H4 (cell line): ENCODE measurements around the gene CELF3. TPM values are rescaled to one million over a fixed set of nuclear protein-coding genes. Genes with fewer than 3 reads are reported as not detected.
"Not testable (repeated sequence)": the region's sequence is repeated elsewhere in the genome, so short reads cannot be mapped to it uniquely, and the experiment has no call there.

Source experiments
- DNase-seq: peaks from one replicate; pipeline ENCODE4 v3.0.0-alpha.2; 2015; ENCODE audit warnings: low spot score
- total RNA-seq: library from RNA; depleted of rRNA; stranded (reverse); fragments of >200 nt; shearing (Covaris generic); gene quantifications from 2 replicates; pipeline ENCODE4 v1.2.3, GENCODE V29; 2014; rRNA removed

The CELF3 gene
- total RNA-seq = not detected in 2 replicates

DNA sequence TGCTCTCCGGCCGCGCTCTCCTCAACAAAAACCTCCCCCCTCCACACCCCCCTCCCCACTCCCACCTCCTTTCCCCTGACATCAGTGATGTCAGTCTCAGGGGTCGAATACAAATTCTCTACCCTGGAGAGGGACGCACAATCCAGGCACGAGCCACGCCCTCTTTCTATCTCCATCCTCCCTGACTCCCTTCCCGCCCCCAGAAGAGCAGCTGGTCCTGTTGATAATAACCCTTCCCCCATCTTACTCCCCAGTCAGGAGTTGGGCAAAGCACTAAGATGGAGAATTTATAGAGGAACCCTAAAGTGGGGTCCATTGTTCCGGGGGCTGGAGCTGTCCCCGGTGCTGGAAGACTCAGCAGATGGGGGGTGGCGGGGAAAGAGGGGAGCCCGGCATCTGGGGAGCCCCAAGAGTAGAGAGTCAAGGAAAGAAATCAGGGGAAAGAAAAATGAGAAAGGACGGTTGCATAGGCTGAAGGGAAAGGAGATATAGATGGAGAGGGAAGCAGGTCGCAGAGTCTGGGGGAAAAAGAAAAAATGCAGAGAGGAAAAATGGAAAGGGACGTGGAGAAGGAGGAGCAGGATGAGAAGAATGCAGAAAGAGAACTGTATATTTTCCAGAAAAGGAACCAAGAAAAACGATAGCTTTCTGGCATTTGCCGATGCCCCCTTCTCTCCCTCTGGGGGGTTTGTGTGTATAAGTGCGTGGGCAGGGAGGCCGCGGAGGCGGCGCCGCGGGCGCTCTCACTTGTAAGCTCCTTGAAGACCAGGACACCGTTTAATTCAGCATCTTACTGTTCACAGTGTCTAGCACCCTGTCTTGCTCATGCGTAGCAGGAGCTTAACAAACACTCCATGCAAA lies at the start of gene CELF3:
Gene CELF3 (minus strand): TSS at position 33 of the 861 bp plus-strand sequence. CDS start 783 bp downstream, outside the sequence.
- DNase-seq = no peak

DNA sequence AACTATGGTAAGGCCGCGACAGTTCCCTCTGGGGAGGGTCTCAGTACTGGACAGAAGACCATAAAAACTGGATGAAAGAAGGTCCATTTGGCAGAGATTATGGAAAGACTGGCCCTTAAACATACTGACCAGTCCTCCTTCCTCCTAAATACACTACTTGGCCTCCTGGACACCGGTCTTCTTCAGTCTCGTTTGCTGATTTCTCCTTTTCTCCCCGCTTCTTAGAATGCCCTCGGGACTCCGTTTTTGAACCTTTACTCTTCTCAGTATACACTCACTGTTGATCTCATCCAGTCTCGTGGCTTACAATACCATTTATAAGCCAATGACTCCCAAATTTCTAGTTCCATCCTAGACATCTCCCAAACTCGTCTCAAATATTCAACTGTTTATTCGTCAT lies 47.4 kb upstream of the CELF3 start:
- no peak for DNase-seq

DNA sequence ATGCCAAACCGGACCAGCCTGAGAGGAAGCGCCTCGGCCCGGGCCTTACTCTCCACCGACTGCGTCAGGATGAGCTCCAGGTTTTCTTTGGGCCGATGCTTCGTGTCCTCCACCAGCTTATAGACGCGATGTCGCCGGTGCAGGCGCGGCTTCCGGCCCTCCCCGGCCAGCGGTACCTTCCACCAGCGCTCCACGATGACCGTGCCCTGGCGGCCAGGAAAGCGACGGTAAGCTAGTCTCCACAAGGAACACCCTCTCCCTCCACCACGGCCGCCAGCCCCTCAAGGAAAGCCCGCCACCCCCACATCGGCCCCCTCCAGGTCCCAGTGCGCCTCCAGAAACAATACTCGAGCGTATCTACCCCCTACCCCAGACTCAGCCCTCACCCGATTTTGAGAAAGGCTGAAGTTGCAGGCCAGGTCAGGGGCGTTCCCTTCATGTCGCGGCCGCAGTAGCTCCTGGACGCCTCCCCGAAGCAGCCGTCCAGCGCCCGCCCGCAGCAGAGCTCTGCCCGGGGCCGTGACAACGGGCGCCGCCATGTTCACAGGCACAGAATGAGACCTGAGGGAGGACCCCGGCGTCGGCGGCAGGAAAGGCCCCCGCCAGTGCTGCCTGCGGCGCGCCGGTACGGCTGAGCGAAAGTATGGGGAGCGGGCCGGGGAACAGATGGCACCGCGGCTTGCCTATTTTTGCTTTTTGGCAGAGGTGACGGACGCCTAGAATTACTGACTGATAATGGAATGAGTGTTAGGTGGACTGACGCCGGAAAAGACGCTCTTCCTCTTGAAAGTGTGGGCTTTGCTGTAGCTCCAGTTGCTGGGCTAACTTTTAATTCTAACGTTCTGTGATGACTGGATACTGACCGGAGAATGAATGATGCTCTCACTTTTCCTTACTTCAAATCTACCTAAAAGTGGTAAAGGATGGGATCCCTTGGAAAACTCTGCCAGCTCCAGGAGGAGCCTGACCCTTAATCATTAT lies 46.6 kb upstream of the CELF3 start, which contains the start of gene MRPL9:
Gene MRPL9 (minus strand): TSS at position 556 of the 981 bp plus-strand sequence. CDS start 17 bp downstream, at position 539.
- DNase-seq = peak; percentile 58

DNA sequence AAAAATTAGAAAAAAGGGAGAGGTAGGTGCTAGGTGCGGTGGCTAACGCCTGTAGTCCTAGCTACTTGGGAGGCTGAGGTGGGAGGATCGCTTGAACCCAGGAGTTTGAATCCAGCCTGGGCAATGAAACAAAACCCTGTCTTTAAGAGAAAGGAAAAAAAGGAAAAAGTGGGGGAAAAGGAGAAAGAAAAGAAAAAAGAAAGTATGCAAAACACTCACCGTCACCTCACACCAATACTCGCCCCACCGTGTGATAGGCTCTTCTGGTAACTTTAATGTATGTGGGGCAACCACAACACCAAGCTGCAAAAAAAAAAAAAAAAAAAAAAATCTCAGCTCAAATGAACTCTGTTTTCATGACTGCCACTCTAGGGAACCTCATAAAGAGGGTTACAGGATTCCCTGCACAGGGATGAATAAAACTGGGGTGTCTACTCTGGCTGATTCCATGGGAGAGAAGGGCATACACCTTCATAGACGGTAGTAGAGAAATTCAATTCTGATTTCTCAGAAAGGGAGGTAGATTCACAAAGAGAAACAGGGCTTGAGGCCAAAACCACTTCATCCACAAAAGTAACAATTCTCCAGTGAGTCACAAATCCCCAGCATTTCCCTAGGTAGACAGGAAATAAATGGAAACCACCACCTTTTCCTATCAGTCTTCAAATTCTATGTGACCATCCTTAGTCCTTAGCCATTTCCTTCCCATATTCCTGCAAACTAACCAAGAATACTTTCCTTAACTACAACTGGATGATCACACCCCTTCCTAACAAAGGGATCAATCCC lies 44.2 kb upstream of the CELF3 start:
- DNase-seq = no peak

DNA sequence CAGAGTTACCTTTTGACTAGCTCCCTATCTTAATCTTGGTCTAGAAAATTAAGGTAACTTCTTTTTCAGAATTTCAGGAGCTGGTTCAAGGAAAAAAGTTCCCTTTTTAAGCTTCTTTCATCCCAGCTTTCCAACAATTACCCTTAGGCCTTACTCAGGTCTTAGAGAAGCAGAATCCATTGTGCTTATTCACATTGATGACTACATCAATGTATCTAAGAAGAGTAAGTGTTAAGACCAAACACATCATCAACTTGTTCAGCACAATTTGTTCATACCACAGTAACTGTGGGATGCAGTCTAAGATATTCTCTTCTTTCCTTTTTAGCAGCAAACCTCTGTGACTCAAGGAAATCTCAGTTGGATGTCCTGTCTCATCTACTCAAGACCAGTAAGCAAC lies 42.6 kb upstream of the CELF3 start:
- DNase-seq = no peak

DNA sequence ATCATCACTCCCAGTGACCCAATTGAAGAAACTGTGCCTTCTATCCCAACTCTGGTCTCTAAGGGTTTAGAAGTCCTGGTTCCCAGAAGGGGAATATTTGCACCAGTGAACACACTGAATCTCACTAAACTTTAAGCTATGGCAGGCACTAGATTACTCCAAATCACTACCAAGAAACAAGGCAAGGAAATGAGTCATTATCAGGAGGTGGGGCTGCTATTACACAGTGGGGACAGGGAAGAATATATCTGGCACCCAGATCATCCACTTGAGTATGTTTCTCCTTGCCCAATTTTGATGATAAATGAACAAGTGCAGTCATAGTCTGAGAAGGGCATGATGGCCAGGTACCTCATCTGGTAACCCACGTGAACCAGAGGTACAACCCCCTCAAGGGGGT lies 39.7 kb upstream of the CELF3 start:
- no peak for DNase-seq

DNA sequence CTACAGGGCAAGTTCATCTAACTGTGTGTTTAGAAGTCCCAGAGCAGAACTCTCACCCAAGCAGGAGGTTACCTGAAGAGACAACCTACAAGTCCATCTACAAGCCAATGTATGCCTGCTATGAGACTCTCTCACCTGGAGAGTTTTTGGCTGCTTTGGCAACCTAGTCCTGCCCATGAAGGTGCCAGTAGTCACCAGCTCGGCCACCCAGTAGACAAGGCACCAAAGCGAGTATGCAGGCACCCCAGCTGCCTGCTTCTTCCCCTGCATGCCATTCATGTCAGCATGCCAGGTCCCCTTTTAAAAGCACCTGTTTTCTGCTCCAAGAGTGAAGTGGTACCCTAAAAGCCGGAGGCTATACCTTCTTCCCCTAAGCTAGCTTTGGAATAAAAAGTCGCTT lies 24.9 kb upstream of the CELF3 start:
- no peak for DNase-seq

- no peak for DNase-seq
Observed at GRCh38 chr1:151739590-151740355, 23.2 kb upstream of the CELF3 start.

GRCh38 chr1:151737479-151737878 lies 20.9 kb upstream of the CELF3 start:
- DNase-seq = no peak

- no peak for DNase-seq
Observed at GRCh38 chr1:151737026-151737425, 20.4 kb upstream of the CELF3 start.

- not testable (repeated sequence) for DNase-seq
Observed at GRCh38 chr1:151733995-151734394, 17.4 kb upstream of the CELF3 start.

DNA sequence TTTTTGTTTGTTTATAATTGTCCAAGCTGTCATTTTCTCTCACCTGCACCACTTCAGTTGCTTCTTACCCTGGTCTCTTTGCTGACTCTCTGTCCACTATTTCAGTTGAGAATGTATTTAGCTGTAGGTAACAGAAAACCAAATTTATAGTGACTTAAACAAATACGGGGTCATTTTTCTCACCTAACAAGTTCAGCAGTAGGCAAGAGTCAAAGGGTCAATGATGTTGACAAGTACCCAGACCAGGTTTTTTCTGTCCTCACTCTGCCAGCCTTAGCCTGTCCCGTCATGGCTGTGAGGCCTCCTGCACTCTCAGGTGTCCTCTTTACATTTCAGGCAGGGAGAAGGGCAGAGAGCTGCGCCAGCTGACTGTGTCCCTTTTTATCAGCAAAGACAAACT lies 16.5 kb upstream of the CELF3 start:
- no peak for DNase-seq

DNA sequence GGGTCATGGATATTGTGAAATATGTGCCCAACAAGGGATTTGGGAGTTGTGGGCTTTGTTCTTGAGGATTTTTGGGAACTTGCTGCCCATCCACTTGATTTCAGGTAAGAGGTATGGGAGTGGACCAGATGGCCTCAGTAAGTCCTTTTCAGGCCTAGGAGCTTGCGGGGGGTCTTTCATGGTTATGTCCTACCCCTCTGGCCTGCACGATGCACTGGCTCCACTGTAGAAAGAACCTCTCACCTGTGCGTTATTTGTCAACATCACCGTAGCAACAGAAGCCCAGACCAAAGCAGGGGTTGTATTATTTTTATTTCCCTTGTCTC lies 13.3 kb upstream of the CELF3 start:
- DNase-seq = no peak

DNA sequence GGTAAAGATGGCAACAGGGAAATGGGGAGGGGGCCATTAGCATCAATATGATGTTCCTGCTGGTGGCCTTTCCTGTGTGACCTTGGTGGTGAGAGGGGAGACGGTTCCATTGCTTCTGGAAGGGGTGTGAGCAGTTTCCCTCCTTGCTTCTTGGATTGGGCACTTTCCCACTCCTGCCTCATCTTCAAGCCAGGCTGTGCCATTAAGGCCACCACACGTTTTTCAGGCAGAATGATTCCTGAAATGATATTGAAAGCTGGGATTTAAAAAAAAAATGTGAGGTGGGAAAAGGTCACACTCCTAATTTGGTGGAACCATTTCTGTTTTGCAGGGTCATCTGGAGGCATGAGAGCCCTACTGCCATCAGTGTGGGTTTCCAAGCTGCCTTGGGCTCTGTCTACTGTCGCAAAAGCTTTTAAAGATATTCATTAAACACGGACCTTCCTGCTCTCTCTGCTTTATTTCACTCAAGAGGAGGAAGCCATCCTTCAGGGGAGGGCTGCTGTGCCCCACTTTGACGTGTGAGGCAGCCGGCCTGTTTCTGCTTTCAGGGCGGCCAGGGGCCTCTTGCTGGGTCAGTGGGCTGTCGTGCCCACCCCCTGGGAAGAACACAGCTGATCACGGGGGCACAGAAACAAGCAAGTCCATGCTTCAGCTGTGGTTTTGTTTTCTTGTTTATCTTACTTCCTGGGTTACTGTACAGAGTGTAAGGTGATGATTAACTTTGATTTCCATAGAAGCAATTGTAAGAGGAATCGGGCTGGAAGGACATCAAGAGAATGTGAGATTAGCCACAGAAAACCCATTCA lies 12.8 kb upstream of the CELF3 start:
- DNase-seq = no peak

- DNase-seq = no peak
Observed at GRCh38 chr1:151728151-151729054, 11.8 kb upstream of the CELF3 start.

DNA sequence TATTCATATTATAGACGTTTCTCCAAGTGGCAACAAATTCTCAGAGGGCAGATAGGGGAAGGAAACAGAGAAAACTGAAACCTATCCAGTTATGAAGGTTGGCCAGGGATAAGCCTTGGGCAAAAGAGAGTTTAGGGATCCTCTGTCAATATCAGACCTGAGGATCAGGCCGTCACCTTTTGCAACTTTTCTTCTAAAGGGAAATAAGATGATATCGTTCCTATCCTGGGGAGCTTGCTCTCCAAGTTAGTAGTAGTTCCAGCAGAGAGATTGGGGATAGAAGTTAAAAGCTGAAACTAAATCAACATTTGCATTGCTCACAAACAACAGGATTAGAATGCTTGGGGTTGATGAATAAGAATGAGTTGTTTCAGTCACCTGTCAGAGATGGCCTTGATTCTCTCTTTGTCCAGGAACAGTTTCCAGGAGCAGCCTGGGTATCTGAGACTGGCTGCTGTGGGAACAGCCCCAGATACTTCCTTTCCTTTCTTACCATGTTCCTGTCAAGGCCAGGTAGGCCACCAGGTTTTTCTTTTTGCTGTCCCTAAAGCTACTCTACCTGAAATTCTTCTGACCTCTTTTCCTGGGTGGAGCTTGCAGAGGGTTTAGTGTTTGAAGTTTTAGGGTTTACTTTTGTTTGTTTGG lies 7.2 kb upstream of the CELF3 start:
- DNase-seq = no peak

GRCh38 chr1:151721788-151722510 lies 5.3 kb upstream of the CELF3 start:
- no peak for DNase-seq
